IMR-90 (cell line): ENCODE results near the gene AMBP. TPM values are rescaled to one million over a fixed set of nuclear protein-coding genes. Genes with fewer than 3 reads are reported as not detected.

Source experiments
- ATAC-seq: fragments of 200-7000 bp; cut with Tn5 transposase; 2 replicates; pipeline ENCODE4 v1.9.1; 2020; ENCODE audit warnings: low read depth, mild to moderate bottlenecking, moderate library complexity
- BruUV-seq: library from RNA; stranded (reverse); fragments of 400-500 nt; replicated peaks from 2 replicates; lab custom pipeline; 2021; lab: Mats Ljungman, UMichigan
- CTCF ChIA-PET: fragments of 300-600 bp; formaldehyde crosslinking; extraction: SDS; loops from one replicate; lab custom pipeline; 2021; ENCODE audit warnings: antibody characterized with exemption; lab: Yijun Ruan, JAX
- POLR2A ChIA-PET: fragments of 300-600 bp; sonication (Branson Sonifier 250); formaldehyde crosslinking; loops from one replicate; lab custom pipeline; 2022; ENCODE audit warnings: antibody characterized with exemption; ENCODE audit not compliant: unreplicated experiment; lab: Charles Lee
- DNase-seq: peaks from one replicate; pipeline ENCODE4 v3.0.0; 2013
- H2AFZ ChIP-seq: replicated peaks from 2 replicates; pipeline ENCODE3; 2013; ENCODE audit warnings: low read length, mild to moderate bottlenecking; ENCODE audit not compliant: poor library complexity
- H2AK5ac ChIP-seq: 2 replicates; pipeline ENCODE4 v1.6.1; 2013; ENCODE audit warnings: low read depth, low read length, inconsistent platforms
- H2AK9ac ChIP-seq: replicated peaks from 2 replicates; pipeline ENCODE3; 2013; ENCODE audit warnings: mild to moderate bottlenecking, low read depth, low read length, moderate library complexity; ENCODE audit not compliant: poor library complexity
- H2BK120ac ChIP-seq: 2 replicates; pipeline ENCODE4 v1.6.1; 2013; ENCODE audit warnings: low read depth, low read length, inconsistent platforms
- H2BK15ac ChIP-seq: 3 replicates; pipeline ENCODE4 v1.6.1; 2013; ENCODE audit warnings: low read depth, low read length, inconsistent platforms
- H2BK20ac ChIP-seq: 2 replicates; pipeline ENCODE4 v1.6.1; 2013; ENCODE audit warnings: low read depth, mild to moderate bottlenecking, inconsistent platforms, low read length, moderate library complexity
- H2BK5ac ChIP-seq: 2 replicates; pipeline ENCODE4 v1.6.1; 2013; ENCODE audit warnings: mild to moderate bottlenecking, low read depth, low read length, inconsistent platforms; ENCODE audit not compliant: poor library complexity, severe bottlenecking
- H3K14ac ChIP-seq: replicated peaks from 2 replicates; pipeline ENCODE4 v1.6.1; 2013; ENCODE audit warnings: low read depth, low read length, inconsistent platforms
- H3K18ac ChIP-seq: 2 replicates; pipeline ENCODE4 v1.6.1; 2013; ENCODE audit warnings: low read depth, low read length, control low read depth
- H3K23ac ChIP-seq: 2 replicates; pipeline ENCODE4 v1.6.1; 2013; ENCODE audit warnings: low read depth, low read length, inconsistent platforms
- H3K27ac ChIP-seq: 2 replicates; pipeline ENCODE4 v1.5.1; 2013; ENCODE audit warnings: mild to moderate bottlenecking, control low read depth, low read length; ENCODE audit not compliant: insufficient read depth
- H3K27me3 ChIP-seq: 2 replicates; pipeline ENCODE4 v1.6.1; 2013; ENCODE audit warnings: low read length; ENCODE audit not compliant: control insufficient read depth, insufficient read depth
- H3K36me3 ChIP-seq: 2 replicates; pipeline ENCODE4 v1.6.1; 2013; ENCODE audit warnings: low read length, mixed read lengths; ENCODE audit not compliant: control insufficient read depth, insufficient read depth
- H3K4ac ChIP-seq: 2 replicates; pipeline ENCODE4 v1.6.1; 2013; ENCODE audit warnings: low read depth, low read length, inconsistent platforms
- H3K4me1 ChIP-seq: 2 replicates; pipeline ENCODE4 v1.6.1; 2013; ENCODE audit warnings: low read length, mixed read lengths; ENCODE audit not compliant: control insufficient read depth, insufficient read depth
- H3K4me2 ChIP-seq: 2 replicates; pipeline ENCODE4 v1.6.1; 2013; ENCODE audit warnings: low read depth, mild to moderate bottlenecking, control low read depth, low read length, moderate library complexity
- H3K4me3 ChIP-seq: 2 replicates; pipeline ENCODE4 v1.5.1; 2013; ENCODE audit warnings: low read depth, mild to moderate bottlenecking, control low read depth, low read length, moderate library complexity; ENCODE audit not compliant: insufficient read depth
- H3K56ac ChIP-seq: 2 replicates; pipeline ENCODE4 v1.6.1; 2013; ENCODE audit warnings: low read length, inconsistent platforms; ENCODE audit not compliant: insufficient read depth; ENCODE audit errors: extremely low read depth
- H3K79me1 ChIP-seq, 2 experiments: 2 replicates each; pipeline ENCODE4 v1.6.1; 2013; ENCODE audit warnings: low read length in 2 of 2, inconsistent platforms in 1 of 2, low read depth in 1 of 2
- H3K9ac ChIP-seq: 2 replicates; pipeline ENCODE4 v1.6.1; 2013; ENCODE audit warnings: low read depth, low read length, control low read depth
- H3K9me1 ChIP-seq: 2 replicates; pipeline ENCODE4 v1.6.1; 2013; ENCODE audit warnings: low read length, inconsistent platforms; ENCODE audit not compliant: insufficient read depth
- H3K9me3 ChIP-seq: 2 replicates; pipeline ENCODE4 v1.6.1; 2013; ENCODE audit warnings: low read length; ENCODE audit not compliant: control insufficient read depth, insufficient read depth
- H4K20me1 ChIP-seq: 2 replicates; pipeline ENCODE4 v1.6.1; 2013; ENCODE audit warnings: low read length, inconsistent platforms; ENCODE audit not compliant: insufficient read depth
- H4K5ac ChIP-seq: 2 replicates; pipeline ENCODE4 v1.6.1; 2013; ENCODE audit warnings: mild to moderate bottlenecking, low read depth, low read length, control low read depth
- H4K8ac ChIP-seq, 2 experiments: 2 replicates each; pipeline ENCODE4 v1.6.1; 2013; ENCODE audit warnings: low read depth in 2 of 2, low read length in 2 of 2, control low read depth in 1 of 2, inconsistent platforms in 1 of 2
- H4K91ac ChIP-seq: 2 replicates; pipeline ENCODE4 v1.6.1; 2013; ENCODE audit warnings: low read depth, low read length, inconsistent platforms; ENCODE audit not compliant: insufficient read depth
- BHLHE40 ChIP-seq: fragments of 150-350 bp; IDR thresholded peaks from 2 replicates; pipeline ENCODE4 v1.6.1; 2016; ENCODE audit warnings: mild to moderate bottlenecking, low read depth, low read length
- CEBPB ChIP-seq: IDR thresholded peaks from 2 replicates; pipeline ENCODE4 v1.6.1; 2012; ENCODE audit warnings: low read depth, low read length, improper control_type of control experiment
- CHD1 ChIP-seq: IDR thresholded peaks from 2 replicates; pipeline ENCODE4 v1.6.1; 2012; ENCODE audit warnings: low read depth, low read length, improper control_type of control experiment
- ELK1 ChIP-seq: fragments of 150-350 bp; IDR thresholded peaks from 2 replicates; pipeline ENCODE4 v1.6.1; 2016; ENCODE audit warnings: low read depth, mild to moderate bottlenecking, low read length, moderate library complexity, borderline replicate concordance
- FOS ChIP-seq: fragments of 150-350 bp; IDR thresholded peaks from 2 replicates; pipeline ENCODE4 v1.6.1; 2016; ENCODE audit warnings: low read depth, low read length
- MAFK ChIP-seq: IDR thresholded peaks from 2 replicates; pipeline ENCODE4 v1.6.1; 2012; ENCODE audit warnings: low read depth, low read length, improper control_type of control experiment
- MAZ ChIP-seq: IDR thresholded peaks from 2 replicates; pipeline ENCODE4 v1.6.1; 2012; ENCODE audit warnings: low read depth, mild to moderate bottlenecking, low read length, improper control_type of control experiment, moderate library complexity, borderline replicate concordance
- MXI1 ChIP-seq: IDR thresholded peaks from 2 replicates; pipeline ENCODE4 v1.6.1; 2012; ENCODE audit warnings: low read depth, mild to moderate bottlenecking, low read length, moderate library complexity, borderline replicate concordance
- NFE2L2 ChIP-seq: fragments of 150-350 bp; IDR thresholded peaks from 2 replicates; pipeline ENCODE4 v1.6.1; 2016; ENCODE audit warnings: low read depth, mild to moderate bottlenecking, low read length
- POLR2A ChIP-seq: IDR thresholded peaks from 2 replicates; pipeline ENCODE4 v1.6.1; 2012; ENCODE audit warnings: mild to moderate bottlenecking, low read depth, low read length
- RAD21 ChIP-seq: IDR thresholded peaks from 2 replicates; pipeline ENCODE4 v1.6.1; 2012; ENCODE audit warnings: low read length, improper control_type of control experiment
- RCOR1 ChIP-seq: IDR thresholded peaks from 2 replicates; pipeline ENCODE4 v1.6.1; 2012; ENCODE audit warnings: mild to moderate bottlenecking, low read length, improper control_type of control experiment; ENCODE audit not compliant: insufficient replicate concordance
- RFX5 ChIP-seq: IDR thresholded peaks from 2 replicates; pipeline ENCODE4 v1.8.0; 2012; ENCODE audit warnings: low read depth, mild to moderate bottlenecking, low read length, moderate library complexity
- SMC3 ChIP-seq: fragments of 150-350 bp; IDR thresholded peaks from 2 replicates; pipeline ENCODE4 v1.6.1; 2016; ENCODE audit warnings: low read depth, mild to moderate bottlenecking, antibody characterized with exemption, low read length, moderate library complexity
- WGBS, 2 experiments: methylation state at CpG; one replicate each; pipeline versions ENCODE4 v1.1.5 to v1.1.7; 2013; ENCODE audit warnings: missing lambda C conversion rate in 2 of 2; ENCODE audit not compliant: insufficient read length in 1 of 2; ENCODE audit errors: extremely low coverage in 2 of 2; 5-methylcytosine and 5-hydroxymethylcytosine counted together
- dilution Hi-C: fragments of 300-500 bp; cut with HindIII; formaldehyde crosslinking; loops from one replicate; pipeline ENCODE4 v1.14.3; 2018; ENCODE audit warnings: low sequenced_read_pairs; ENCODE audit not compliant: unreplicated experiment
- in situ Hi-C: fragments of 300-500 bp; cut with MboI; formaldehyde crosslinking; loops from 3 replicates; pipeline ENCODE4 v1.14.3; 2019; ENCODE audit warnings: low sequenced_read_pairs, inconsistent platforms, mixed read lengths
- intact Hi-C: fragments of 100-400 bp; cut with micrococcal nuclease; formaldehyde crosslinking; loops from 2 replicates; pipeline ENCODE4 v1.10.0; 2022
- polyA plus RNA-seq, 3 experiments: library from polyadenylated mRNA; depleted of rRNA; stranded (reverse); fragments of >200 nt; gene quantifications; 2 replicates each; pipeline ENCODE4 v1.2.3, GENCODE V29; 2012; ENCODE audit warnings: low replicate concordance in 1 of 3
- total RNA-seq: library from RNA; depleted of rRNA; stranded (reverse); fragments of >200 nt; gene quantifications from 2 replicates; pipeline ENCODE4 v1.2.3, GENCODE V29; 2012
- TF ChIP-seq, protein P1 (sequence below): conservative IDR thresholded peaks from 2 replicates; pipeline ENCODE4 v1.5.1; 2012; ENCODE audit warnings: mild to moderate bottlenecking, low read depth, low read length, improper control_type of control experiment
- TF ChIP-seq, protein P2 (sequence below): fragments of 150-350 bp; IDR thresholded peaks from 2 replicates; pipeline ENCODE4 v1.6.1; 2017; ENCODE audit warnings: mild to moderate bottlenecking, antibody characterized with exemption, low read length, low read depth

Gene AMBP
- total and polyA plus RNA-seq, 2 of the 4 experiments (the other 2 are of a cell fraction): not detected

DNA sequence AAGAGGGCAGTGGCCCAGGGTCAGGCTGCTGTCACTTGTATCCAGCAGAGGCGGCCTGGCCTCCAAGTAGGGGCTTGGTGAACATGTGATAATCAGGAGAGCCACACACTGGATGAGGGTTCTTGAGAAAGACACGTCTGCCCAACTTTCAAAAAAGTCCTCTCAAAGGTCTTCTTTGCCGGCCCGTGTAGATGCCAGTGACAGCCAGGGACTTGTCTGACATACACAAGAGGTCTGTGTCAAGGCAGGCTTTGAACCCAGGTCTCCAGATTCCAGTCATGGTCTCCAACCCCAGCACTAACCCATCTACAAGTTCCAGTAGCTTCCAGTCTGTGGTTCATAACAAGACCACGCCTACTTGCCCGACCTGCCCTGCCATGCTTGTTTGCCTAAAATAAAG lies 7.9 kb upstream of the AMBP start:
- Histone ChIP-seq H3K4me2 (no peak overlapping the region), H3K9ac (no peak overlapping the region), H2BK15ac (no peak overlapping the region), H3K23ac (no peak overlapping the region), H3K4me3 (no peak overlapping the region), H3K27ac (no peak overlapping the region), H4K5ac (no peak overlapping the region), H3K79me1 (no peaks in the 10 kb centered on the region), H2BK5ac (no peak overlapping the region), H3K36me3 (no peaks in the 10 kb centered on the region), H3K9me3 (0 out of 2 replicates have a peak, but pooled peaks cover 2% of the 10 kb centered on the region), H4K8ac (no peak overlapping the region), H3K18ac (no peak overlapping the region), H2AFZ (no peak overlapping the region), H3K9me1 (no peaks in the 10 kb centered on the region), H3K27me3 (peaks cover 55% of the 10 kb centered on the region), H3K4me1 (no peaks in the 10 kb centered on the region), H3K4ac (no peak overlapping the region), H2AK5ac (no peak overlapping the region), H3K14ac (no peak overlapping the region), H3K56ac (no peak overlapping the region), H2BK120ac (no peak overlapping the region), H4K20me1 (no peaks in the 10 kb centered on the region; the same call in 1 of the 2 replicates), H2AK9ac (no peak overlapping the region), H4K91ac (no peak overlapping the region), H2BK20ac (no peak overlapping the region)
- ChIA-PET CTCF (no interaction called here), POLR2A (no interaction called here)
- TF ChIP-seq NFE2L2: no peak
- TF ChIP-seq POLR2A: no peak
- no peak for TF ChIP-seq ELK1
- no peak for TF ChIP-seq MAFK
- TF ChIP-seq SMC3: no peak
- TF ChIP-seq CEBPB: no peak
- TF ChIP-seq MXI1: no peak
- no peak for TF ChIP-seq RFX5
- TF ChIP-seq, protein P1, sequence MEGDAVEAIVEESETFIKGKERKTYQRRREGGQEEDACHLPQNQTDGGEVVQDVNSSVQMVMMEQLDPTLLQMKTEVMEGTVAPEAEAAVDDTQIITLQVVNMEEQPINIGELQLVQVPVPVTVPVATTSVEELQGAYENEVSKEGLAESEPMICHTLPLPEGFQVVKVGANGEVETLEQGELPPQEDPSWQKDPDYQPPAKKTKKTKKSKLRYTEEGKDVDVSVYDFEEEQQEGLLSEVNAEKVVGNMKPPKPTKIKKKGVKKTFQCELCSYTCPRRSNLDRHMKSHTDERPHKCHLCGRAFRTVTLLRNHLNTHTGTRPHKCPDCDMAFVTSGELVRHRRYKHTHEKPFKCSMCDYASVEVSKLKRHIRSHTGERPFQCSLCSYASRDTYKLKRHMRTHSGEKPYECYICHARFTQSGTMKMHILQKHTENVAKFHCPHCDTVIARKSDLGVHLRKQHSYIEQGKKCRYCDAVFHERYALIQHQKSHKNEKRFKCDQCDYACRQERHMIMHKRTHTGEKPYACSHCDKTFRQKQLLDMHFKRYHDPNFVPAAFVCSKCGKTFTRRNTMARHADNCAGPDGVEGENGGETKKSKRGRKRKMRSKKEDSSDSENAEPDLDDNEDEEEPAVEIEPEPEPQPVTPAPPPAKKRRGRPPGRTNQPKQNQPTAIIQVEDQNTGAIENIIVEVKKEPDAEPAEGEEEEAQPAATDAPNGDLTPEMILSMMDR: no peak
- TF ChIP-seq BHLHE40: no peak
- TF ChIP-seq RCOR1: no peak
- TF ChIP-seq MAZ: no peak
- TF ChIP-seq, protein P2, sequence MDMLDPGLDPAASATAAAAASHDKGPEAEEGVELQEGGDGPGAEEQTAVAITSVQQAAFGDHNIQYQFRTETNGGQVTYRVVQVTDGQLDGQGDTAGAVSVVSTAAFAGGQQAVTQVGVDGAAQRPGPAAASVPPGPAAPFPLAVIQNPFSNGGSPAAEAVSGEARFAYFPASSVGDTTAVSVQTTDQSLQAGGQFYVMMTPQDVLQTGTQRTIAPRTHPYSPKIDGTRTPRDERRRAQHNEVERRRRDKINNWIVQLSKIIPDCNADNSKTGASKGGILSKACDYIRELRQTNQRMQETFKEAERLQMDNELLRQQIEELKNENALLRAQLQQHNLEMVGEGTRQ: no peak
- TF ChIP-seq FOS: no peak
- no peak for TF ChIP-seq RAD21
- no peak for TF ChIP-seq CHD1
- in situ Hi-C loops (no loop called here), dilution Hi-C loops (no loop called here), intact Hi-C loops (no loop called here)
- DNase-seq: no peak
- BruUV-seq: no TSS peak
- no peak for ATAC-seq
- WGBS, 2 experiments: 40% methylated on average over 1 of the region's 6 CpGs; no CpG with 5 or more reads in 1 of the 2 experiments
